ENCODE results near the gene MRPS23.

The MRPS23 gene

DNA sequence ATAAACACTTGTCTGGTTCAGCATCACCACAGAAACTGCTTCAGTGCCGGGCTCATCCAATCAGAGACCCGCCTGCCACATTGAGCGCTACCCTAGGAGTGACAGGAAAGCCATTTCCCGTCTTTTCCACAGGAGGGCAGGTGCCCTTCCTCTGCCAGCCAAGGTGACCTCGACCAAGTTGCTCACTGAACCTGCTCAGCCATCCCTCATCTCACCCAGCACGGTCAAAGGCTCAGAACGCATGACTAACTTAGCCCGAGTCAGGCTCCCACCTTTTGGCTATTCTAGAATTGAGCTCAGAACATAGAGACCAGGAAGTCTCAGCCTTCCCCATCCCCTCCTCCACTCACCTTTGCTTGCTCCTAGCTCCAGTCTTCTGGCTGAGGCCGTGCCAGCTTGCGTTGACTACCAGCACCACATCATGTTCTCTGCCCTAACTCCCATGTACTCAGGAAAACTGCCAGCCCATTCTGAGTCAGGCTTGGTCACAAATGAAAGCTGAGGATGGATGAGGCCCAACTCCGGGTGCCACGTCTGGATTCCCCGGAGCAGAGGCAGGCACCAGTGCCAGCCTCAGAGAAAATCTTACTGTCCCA is 15.6 kb downstream of the MRPS23 start:
- no peak for DNase-seq

DNA sequence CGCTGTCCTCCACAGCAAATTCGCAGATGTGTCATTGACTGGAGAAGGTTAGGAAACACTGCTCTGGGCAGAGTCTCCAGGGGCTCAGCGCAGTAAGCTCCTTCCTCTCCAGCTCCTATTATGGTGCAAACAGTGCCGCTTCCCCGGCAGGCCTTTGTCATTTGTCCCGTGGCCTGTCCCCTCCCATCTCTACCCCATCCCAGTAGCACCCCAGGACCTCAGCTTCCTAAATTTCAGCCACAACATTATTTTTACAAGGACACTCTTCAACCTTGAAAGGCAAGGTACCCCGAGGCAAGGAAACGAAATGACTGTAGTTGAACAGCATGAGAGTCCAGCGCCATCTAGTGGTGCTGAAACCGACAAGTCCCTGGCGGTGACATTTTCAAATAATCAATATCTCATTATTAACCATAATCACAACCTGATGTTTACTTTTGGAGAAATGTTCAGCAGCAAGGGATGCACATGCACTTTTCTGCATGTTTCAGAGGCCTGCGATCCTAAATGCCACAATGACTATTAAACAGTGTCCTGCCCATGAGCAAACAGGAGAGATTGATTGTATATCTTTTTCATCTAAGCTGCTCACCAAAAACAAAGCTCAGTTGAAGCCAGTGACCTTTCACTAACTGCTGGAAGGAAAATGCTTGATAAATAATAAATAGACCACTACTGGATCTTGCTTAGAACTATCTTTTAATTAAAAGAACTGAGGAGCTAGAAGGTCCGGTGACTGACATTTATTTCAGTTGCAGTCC is 16.5 kb downstream of the MRPS23 start:
- DNase-seq, result no peak

DNA sequence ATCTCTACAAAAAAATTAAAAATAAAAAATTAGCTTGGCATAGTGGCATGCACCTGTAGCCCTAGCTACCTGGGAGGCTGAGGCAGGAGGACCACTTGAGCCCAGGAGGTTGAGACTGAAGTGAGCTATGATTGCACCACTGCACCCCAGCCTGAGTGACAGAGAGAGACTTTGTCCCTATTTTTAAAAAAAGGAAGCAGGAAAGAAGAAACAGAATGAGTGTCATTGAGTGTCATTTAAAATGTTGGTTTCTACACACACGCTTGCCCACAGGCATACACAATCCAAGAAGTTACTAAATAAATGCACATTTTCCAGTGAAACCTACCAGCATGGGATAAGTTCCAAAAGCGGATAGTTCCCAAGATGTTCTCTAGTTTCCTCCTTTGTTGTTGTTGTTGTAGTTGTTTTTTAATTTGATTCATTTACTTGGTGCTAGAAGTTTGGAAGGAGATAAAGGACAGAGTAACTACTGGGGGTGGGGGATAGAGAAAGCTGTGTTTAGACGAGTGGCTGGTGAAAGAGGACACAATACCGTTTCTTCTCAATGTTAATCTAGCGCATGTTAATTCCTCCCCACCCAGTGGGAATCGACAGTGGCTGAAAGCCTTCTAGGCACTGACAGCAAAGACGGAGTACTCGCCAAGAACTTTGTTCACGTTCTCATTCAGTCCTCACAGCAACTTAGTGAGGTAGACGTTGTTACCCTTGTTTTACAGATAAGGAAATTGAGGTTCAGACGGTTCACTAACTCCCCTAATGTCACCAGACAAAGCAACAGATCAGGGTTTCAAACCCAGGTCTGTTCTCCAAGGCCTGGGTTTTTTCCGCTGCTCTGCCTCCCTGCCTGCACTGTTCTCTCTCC is 17.3 kb downstream of the MRPS23 start:
- DNase-seq, result no peak

DNA sequence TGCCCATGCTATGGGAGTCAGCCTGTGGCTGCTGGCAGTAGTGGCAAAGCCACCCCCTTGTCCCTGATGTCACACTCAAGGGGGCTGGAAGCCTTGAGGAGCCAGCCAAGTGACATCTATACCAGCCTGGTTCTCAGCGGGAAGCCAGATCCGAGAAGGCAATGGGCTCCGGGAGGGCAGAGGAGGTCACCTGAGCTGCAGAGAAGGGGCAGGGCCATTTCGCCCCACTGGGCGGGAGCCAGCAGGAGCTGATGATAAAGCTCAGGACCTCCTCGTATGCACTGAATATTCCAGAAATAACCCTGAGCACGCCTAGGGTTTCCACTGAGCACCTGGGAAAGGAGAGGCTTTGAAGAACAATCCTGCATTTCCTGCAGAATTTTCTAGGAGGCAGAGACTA is 19.0 kb downstream of the MRPS23 start:
- DNase-seq, result no peak

DNA sequence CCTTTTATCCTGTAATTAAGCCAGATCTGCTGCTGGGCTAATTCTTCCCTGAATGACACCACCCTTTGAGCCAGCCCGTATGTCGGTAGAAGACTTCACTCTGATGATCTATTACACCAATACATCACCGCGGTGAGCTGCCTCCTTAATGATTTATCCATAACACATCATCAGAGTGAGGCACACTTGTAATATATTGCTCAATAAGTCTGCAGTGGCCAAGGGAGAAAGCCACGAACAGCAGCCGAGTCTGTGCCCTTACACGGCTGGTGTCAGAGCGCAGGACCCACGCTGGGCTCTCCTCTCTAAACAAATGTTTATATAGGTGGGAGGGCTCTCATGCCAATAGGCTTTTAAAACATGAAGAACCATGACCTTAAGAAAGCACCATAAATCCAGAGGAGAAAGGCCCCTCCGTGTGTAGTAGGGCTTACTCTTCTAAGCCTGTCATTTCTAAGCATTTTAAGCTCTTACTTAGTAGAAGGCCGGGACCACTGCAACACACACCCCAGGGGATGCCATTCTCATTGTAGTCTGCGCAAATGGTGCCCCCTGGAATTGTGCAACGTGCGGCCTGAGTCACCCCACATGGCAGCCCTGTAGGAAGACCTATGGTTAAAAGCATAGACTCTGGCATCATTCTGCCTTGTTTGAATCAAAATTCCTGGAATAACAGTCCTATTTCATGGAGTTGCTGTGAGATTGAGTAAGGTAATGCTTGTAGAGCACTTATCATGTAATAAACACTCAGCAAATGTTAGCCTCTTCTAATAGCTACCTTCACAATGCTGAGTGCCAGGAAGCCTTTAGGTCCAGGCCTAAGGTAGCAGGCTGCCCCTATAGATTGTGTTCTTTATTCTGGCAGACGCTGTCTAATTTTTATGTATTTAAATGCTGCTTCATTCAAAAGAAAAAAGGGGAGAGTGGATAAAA is 26.1 kb downstream of the MRPS23 start:
- no peak for DNase-seq

DNA sequence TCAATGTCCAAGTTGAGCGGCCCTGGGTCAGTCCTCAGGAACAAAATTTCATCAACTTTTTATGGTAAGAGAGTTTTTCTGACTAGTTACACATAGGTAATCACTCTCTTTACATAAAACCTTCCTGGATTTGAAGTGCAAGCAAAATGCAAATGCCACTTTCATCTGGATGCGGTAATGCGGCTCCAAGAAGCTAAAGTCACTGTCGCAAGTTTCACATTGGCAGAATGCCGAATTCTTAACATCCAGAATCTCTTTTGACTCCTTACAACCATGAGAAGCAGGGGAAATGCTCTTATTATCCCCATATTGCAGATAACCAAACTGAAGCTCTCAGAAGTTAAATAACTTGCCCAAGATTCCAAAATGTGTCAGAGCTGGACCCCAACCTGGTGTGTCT is 30.0 kb downstream of the MRPS23 start:
- no peak for DNase-seq

DNA sequence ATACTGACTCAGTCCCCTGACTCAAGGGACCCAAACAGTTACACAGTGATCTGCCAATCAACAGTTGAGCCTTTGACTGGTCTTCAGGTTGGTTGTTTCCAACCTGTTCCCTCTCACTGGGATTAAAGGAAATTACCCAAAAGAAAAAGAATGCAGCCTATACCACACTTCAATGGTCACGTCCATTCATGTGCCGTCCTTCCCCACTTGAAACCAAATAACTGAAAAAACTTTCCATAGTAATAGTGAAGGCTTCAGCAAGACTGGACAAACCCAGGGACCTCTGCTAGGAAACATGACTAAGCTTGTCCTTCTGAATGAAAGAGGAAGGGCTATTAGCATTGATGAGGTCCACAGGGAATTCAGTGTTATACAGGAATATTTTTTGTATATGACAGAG is 30.6 kb downstream of the MRPS23 start:
- no peak for DNase-seq

DNA sequence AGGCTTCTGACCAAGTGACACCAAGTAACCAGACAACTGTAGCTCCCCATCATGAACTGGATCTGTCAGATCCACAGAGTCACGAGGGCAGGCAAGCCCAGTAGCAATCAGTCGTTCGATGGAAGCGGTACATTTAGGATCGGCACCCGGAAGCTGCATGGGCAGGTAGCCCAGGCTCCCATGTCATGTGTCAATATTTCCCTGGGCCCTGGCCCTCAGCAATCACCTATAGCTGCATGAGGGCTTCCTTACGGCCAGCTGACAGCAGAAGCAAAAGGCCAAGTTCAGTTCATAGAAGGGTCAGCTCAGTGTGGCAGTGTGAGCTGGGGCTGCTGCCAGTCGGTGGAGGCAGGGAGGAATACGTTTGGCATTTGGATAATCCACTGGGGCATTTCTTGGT is 31.8 kb downstream of the MRPS23 start:
- no peak for DNase-seq

DNA sequence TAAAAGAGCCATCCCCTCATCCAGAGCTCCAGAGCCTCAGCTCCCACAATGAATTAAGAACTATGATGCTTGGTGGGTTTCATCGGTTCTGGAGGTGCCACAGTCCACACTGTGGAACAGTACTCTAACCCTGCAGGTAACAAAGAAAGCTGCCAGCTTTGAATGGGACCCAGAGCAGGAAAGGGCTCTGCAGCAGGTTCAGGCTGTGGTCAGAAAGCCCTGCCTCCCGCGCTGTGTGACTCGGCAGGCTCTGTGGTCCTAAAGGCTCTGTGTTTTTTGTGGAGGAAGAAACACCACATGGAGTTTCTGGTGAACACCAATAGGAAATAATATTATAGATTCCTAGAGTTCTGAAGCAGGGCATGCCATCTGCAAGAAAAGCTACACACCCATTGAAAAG is 32.5 kb downstream of the MRPS23 start:
- no peak for DNase-seq

DNA sequence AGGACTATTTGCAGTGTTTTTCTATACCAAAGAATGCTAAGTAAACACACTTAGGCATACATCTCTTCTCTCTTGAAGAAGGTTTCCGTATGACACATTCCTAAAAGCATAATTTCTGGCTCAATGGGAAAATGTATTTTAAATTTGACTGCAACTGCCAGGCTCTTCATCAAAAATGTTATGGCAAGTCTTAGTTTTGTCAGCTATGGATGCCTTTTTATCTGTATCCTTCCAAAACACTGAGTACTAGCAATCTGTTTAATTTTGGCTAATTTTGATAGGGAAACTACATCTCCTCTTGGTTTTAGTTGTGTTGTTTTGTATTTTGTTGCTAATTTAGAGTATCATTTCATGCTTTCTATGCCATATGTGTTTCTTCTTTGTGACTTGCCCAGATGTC is 35.4 kb downstream of the MRPS23 start:
- no peak for DNase-seq

DNA sequence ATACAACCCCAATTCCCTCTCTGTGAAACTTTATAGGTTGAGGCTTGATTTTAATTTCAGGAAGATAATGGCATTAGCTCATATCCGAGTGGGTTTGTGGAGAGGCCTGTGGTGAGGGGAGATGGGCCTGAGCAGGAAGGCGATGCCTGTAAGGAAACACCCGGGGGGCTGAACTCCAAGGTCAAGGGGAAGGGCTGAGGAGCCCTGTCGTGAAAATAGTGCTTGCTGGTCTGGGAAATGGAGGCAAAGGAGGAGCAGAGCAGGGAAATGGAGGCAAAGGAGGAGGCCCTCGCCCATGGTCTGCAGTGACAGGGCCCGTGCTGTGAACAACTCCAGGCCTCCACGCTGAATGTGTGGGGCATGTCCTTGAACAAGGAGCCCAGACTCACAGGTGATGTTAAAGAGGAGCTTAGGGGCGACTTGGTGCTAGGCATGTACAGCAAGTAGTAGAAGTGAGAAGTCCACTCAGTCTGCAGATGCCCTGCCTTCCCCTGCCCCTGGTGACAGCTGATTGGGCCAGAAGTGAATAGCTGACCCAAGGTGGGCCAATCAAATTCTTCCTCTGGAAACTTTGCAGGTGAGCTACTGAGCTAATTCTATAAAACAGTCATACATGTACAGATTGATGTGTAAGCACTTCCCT is 38.1 kb downstream of the MRPS23 start:
- DNase-seq, result no peak

DNA sequence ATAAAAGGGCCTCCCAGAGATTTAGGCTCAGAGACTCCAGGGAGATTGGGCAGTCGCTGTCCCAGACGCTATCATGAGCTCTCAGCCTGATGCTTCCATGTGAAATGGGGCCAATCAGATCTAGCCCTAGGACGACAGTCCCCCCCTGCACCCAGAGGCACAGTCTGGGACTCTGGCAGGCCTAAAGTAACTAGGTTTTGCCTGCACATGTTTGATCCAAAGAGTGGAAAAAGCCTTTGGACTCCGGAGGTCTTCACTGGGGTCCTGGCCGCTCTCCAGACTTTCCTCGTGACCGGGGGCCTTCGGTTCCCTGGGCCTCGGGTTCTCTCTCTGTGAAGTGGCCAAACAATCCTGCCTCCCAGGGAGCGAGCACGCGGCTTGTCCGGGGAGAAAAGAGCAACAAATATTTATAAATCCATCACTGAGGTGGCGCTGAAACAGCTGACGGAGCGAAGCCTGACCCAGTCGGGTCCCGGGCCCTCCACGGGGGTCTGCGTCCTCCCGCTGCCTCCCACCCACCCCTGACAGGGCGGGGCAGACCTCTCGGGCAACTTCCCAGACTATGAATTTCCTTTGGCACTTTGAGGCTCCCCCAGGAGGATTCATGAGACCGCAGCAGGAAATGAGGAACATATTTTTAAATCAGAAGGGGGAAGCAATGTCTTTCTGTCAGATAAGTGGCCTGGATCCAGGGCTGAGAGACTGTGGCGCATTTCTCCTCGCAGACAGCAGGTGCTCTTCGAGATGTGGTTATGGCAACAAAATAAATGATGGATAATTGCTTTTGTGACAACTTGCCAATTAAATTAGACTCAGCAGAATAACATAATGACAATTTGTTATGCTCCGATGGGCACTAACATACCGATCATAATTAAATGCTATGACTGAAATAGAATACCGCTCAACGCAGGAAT is 38.9 kb downstream of the MRPS23 start:
- DNase-seq, result no peak

DNA sequence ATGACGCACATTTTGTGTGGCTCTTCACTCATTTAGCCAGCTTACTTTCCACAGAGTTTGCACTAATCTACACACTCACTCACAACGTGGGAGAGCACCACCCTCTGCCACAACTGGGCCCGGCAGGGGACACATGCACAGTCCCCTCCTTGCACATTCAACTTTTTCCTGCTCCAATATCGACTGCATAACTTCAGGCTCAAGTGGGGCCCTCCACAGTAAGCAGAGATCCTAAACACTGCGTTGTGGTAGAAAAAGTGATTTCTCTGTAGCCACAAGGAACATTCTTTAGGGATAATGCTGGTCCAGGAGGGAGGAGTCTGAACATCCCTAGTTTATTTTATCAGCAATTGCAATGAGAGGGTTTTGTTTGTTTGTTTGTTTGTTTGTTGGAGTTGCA is 40.0 kb downstream of the MRPS23 start:
- DNase-seq, result no peak

DNA sequence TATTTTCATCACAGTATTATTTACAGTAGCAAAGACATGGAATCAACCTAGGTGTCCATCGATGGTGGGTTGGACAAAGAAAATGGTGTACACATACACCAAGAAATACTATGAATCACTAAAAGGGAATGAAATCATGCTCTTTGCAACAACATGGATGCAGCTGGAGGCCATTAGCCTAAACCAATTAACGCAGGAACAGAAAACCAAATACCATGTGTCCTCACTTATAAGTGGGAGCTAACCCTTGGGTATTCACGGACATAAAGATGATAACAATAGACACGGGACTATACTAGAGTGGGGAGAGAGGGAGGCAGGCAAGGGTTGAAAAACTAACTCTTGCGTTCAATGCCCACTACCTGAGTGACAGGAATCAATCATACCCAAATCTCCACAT is 41.0 kb downstream of the MRPS23 start:
- DNase-seq, result no peak

DNA sequence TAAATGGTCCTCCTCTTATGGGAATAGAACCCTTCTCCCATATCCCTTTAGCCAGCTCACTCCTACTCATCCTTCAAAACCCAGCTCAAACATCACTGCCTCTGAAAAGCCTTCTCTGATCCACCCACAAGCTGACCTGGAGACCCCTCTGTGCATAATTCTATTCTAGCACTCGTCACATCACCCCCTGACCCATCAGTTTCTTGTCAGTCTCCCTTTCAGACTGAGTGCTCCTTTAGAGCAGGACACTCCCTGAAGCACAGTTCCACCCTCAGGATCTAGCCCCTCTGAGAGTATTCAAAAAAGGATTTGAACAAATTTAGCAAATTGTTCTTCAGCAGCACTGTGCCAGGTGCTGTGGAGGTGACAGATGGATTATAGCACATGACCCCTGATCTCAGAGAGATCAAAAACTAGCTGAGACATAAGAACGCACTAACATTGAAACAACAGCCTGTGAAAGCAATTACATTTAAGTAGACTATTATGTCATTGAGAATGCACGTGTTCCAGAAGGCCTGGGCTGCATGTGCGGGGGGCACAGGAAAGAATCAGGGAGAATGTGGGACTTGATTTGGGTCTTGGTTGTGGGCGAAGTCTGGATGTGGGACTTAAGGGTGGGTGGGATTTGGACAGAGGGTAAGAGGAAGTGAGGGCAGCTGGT is 43.5 kb downstream of the MRPS23 start:
- DNase-seq, result no peak

DNA sequence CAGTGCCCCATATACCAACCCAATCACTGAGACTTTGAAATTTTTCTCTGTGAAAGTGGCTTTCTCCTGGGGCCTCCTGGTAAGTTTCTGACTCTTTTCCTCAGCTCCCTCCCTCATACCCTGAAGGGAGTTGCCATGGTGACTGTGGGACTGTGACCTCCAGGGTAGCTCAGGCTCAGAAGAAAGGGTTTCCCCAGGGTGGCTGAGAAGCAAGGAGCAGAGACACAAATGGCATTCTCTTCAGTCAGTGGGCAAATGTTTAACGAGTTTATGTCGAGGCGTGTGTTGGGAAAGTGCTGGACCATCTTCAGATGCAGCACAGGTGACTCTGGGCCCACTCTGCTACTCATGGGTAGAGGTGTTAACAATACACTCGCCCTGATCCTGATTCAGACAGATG is 46.8 kb downstream of the MRPS23 start:
- DNase-seq, result no peak

DNA sequence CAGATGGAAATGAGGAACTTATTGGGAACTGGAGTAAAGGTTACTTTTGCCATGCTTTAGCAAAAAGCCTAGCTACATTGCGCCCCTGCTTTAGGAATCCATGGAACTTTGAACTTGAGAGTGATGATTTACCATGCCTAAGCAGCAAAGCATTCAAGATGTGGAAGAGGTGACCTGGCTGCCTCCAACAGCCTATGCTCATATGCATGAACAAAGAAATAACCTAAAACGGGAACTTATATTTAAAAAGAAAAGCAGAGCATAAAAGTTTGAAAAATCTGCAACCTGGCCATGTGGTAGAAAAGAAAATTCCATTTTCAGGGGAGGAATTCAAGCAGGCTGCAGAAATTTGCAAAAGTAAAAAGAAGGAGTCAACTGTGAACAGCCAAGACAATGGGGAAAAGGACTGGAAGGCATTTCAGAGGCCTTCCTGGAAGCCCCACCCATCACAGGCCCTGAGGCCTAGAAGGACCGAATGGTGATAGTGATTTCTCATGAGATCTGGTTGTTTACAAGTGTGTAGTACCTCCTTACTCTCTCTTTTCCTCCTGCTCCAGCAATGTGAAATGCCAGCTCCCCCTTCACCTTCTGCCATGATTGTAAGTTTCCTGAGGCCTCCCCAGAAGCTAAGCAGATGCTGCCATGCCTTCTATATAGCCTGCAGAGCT is 48.7 kb downstream of the MRPS23 start:
- no peak for DNase-seq

DNA sequence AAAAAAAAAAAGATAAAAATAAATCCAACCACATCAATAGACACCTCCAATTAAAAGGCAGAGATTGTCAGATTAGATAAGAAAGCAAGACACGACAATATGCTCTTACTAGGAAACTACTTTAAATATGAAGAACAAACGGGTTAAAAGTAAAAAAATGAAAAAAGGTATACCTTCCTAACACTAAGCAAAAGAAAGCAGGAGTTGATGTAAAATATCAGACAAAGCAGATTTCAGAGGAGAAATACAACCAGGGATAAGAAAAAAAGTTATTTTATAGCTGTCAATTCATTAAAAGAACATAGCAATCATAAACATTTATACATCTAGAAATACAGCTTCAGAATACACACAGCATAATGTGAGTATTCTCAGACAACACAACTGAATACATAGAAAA is 55.0 kb downstream of the MRPS23 start:
- DNase-seq, result no peak

DNA sequence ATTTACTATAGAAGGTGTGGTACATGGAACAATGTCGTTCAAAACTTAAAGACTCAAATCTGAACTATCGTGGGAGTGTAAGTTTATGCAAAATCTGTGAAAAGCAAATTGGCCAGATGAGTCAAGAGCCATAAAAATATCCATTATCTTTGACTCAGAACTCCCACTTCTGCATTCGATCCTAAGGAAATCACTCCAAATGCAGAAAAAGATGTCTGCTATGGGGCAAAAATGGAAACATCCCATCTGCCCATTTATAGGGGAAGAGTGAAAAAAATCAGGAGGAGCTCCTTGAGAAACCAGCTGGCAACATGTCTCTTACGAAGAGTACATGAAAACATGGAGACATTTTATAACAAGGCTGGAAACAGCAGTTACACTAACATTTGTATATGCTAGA is 61.1 kb downstream of the MRPS23 start:
- no peak for DNase-seq

DNA sequence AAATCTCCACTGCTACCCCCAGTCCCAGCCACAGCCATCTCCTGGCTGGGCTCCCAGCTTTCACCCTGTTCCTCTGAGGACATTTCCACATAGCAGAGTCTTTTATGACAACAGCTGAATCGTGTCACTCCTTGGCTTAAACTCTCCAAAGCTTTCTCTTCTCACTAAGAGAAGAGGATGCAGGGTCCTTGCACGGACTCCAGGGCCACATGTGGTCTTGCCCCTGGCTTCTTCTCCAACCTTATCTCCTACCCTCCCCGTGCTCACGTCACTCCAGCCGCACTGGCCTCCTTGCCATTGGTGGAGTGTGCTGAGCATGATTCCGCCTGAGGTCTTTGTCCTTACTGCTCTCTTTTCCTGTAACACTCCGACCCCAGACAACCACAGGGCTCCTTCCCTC is 64.8 kb downstream of the MRPS23 start:
- no peak for DNase-seq
